Skin epidermis (tissue), 12 donors: ENCODE measurements around the gene PPP3CA.

Experiments used
- H3K27ac ChIP-seq, 21 experiments: fragments of 200-600 bp; sonication (generic) in 11 of 21; one replicate each; pipeline ENCODE4 v1.5.0; 2020; ENCODE audit warnings: mild to moderate bottlenecking in 3 of 21, inconsistent platforms in 2 of 21, moderate library complexity in 2 of 21
- H3K4me3 ChIP-seq, 7 experiments: fragments of 200-600 bp; sonication (generic) in 2 of 7; one replicate each; pipeline ENCODE4 v1.5.0; 2020; ENCODE audit warnings: inconsistent platforms in 2 of 7, mild to moderate bottlenecking in 2 of 7, moderate library complexity in 1 of 7

The PPP3CA gene

GRCh38 chr4:101292214-101292613 lies 55.1 kb downstream of the PPP3CA start:
- Histone ChIP-seq H3K4me3 (no peak overlapping the region), H3K27ac (no peak overlapping the region)

DNA sequence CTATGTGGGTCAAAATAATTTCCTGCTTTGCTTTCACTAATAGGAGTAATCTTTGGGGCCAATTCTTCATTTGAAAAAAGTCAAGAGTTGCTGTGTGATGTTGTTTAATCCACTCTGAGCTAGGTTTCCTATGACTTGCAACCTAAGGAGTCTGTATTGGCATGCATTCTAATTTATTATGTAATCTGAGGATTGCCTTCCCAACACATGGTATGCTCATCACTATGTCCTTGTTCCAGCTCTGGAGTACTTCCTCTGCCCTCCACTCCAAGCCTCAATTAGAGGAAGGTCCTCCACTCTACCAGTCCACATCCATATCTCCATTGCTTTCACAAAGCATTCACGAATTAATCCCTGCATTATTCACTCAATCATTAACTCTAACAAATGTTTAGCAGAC lies 56.1 kb downstream of the PPP3CA start:
- no peak overlapping the region for H3K4me3 ChIP-seq
- no peak overlapping the region for H3K27ac ChIP-seq

DNA sequence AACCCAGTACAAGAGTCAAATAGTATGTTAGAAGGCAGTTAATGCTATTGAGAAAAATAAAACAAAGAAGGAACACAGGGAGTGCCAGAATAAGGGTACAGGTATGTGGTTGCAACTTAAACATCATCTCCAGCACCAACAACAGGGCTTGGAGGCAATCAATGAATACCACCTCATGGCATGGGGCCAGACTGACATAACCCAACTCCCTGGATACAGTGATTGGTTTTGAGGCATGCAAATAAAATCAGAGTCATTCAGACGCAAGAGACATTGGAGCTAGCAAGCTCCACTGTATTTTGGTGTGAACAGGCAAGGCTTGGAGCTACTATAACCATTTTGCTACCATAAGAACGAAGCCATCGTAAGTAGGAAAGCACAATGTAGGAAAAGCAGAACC lies 56.7 kb downstream of the PPP3CA start:
- Histone ChIP-seq H3K4me3 (no peak overlapping the region), H3K27ac (no peak overlapping the region)

DNA sequence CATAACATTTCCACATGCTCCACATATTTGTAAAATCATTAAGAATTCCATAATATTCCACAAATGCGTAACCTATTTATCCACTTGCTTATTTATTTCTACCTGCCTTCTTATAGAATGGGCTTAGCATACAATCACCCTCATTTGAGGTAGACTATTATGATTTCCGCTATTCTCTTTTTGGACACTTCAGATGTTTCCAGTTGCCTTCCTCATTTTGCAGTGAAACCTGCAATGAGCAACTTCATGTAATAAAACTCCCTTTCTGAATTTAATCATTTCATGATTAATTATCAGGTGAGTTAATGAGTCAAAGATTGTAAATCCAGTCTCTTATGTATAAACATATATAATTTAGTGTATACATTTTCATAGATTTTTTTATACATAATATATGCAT lies 58.0 kb downstream of the PPP3CA start:
- H3K4me3 ChIP-seq, result no peak overlapping the region
- H3K27ac ChIP-seq, result no peak overlapping the region

GRCh38 chr4:101288365-101289145 lies 58.8 kb downstream of the PPP3CA start:
- Histone ChIP-seq H3K4me3 (no peak overlapping the region), H3K27ac (no peak overlapping the region)

GRCh38 chr4:101287324-101287723 lies 60.0 kb downstream of the PPP3CA start:
- no peak overlapping the region for H3K27ac ChIP-seq

DNA sequence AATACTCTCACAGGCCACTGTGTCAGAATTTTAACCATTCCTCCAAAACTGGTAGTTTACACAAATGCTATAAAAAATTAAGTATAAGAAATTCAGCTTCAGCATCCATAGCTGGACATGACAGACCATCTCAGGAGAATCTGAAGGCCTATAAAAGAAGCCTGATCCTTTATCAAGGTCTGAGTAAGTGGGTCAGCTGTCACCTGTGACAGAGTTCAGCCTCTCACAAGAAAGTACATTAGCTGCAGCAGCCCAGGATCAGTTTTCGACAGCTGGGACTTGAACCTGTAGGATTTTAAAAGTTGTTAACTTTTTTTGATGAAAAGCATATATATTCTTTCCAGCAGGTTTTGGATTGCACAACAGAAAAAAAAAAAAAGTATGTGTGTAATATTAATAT lies 60.7 kb downstream of the PPP3CA start:
- no peak overlapping the region for H3K4me3 ChIP-seq

More at GRCh38 chr4:101287324-101287723, 60.0 kb downstream of the PPP3CA start:
- no peak overlapping the region for H3K4me3 ChIP-seq

GRCh38 chr4:101285985-101286384 lies 61.3 kb downstream of the PPP3CA start:
- H3K4me3 ChIP-seq, result no peak overlapping the region
- H3K27ac ChIP-seq, result no peak overlapping the region

More for the DNA sequence above, 60.7 kb downstream of the PPP3CA start:
- no peak overlapping the region for H3K27ac ChIP-seq

- Histone ChIP-seq H3K27ac (peak overlapping the region in 2 of 21 experiments; percentile 12 to 28), H3K4me3 (no peak overlapping the region)
Measured at GRCh38 chr4:101284546-101284945, 62.8 kb downstream of the PPP3CA start.

- H3K4me3 ChIP-seq, result no peak overlapping the region
- H3K27ac ChIP-seq, result no peak overlapping the region
Measured at GRCh38 chr4:101283434-101283833, 63.9 kb downstream of the PPP3CA start.

DNA sequence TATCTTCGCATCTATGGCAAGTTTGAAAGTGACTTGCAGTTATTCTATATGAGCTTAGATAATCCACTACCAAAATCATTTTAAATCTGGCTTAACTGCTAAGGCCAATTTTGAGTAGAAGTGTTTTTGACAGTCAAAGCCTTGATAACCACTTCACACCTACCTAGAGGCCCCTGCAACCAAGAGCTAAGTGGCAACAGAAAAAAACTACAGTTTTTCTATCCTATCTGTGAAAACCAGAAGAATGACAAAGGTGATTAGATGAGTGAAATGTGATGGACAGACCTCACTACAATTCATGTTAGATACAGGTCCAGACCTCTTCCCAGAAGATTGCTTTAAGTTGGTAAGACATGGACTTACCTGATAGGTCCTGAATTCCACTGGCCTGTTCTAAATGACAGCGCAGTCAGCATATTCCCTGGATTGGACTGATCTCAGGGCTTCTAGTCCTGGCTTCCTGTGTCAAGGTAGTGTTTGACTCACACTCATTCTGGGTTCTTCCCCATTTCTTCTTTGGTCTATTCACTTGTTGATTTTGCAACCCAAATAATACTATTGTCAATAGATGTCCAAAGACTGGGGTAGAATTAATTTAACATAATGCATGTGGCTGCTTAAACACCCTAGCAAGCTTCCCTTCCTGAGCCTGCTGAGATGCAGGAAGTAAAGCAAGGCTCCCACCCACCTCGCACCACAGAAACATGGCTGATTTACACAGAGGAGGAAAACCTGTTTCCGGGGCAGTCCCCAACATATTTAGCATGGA lies 65.1 kb downstream of the PPP3CA start:
- peak overlapping the region in 2 of 21 experiments; percentile 13 to 40 for H3K27ac ChIP-seq

DNA sequence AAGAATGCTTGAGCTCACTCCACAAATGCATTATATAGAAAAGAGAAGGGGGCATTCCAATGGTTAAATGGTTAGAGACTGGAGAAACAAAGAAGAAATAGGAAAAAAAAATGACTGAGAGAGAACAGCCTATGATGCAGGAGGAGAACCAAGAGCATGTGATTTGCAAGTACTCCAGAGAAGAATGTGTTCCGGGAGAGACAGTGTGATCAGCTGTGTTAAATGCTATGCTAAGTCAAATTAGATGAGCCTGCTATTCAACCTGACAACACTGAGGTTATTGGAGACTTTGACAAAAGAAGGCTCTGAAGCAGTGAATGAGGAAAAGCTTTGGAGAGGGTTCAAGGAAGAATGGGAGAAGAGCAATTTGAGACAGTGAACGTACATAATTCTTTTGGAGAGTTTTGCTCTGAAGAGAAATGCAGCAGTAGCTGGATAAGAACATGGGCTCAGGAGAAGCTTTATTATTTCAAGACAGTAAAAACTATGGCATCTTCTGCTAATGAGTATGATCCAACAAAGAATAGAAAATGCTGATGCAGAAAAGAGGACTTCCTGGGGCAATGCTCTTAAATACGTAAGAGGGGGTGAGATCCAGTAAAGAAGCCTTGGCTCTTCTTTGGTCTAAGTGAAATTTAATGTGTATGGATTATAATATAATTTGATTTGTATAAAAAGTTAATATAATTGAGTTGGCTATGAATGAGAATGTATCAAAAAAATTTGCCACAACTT lies 66.3 kb downstream of the PPP3CA start:
- H3K4me3 ChIP-seq, result no peak overlapping the region
- no peak overlapping the region for H3K27ac ChIP-seq

More for the DNA sequence above, 65.1 kb downstream of the PPP3CA start:
- H3K4me3 ChIP-seq, result no peak overlapping the region

DNA sequence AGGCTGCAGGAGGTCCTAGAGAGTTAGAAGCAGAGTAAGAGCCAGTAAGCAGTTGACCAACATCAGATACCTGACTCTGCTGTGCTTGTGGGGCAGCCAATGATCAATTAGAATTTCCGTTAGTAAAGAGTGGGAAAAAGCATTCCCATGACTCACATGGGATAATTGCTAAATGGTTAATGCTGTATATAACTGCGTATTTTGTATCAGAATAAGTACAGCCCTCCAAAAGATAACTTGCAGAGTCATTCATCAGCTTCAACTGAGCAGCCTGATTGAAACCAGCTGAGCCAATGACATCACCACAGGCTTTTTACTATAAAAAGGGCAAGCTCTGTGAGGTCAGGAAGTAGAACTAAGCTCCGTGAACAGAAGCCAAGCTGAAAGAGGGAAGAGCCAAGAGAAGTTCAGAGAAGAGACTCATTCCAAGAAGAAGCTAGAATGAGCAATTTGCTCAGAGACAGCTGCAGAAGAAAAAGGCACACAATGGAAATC lies 67.9 kb downstream of the PPP3CA start:
- Histone ChIP-seq H3K4me3 (no peak overlapping the region), H3K27ac (peak overlapping the region in 4 of 21 experiments; percentile 1 to 26 (median 16))

GRCh38 chr4:101277671-101278070 lies 69.7 kb downstream of the PPP3CA start:
- no peak overlapping the region for H3K4me3 ChIP-seq

DNA sequence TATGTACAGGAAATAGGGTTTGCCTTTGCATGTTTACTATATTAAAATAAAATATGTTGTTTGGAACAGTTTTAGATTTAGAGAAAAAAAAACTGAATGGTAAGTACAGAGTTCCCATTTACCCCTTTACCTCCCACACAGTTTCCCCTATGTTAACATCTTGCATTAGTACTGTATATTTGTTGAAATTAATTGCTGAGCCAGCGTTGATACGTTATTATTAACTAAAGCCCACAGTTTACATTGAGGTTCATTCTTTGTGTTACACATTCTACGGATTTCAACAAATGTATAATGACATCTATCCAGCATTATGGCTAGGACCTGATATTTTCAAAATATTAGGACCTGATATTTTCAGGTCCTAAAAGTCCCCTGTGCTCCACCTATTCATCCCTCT lies 70.7 kb downstream of the PPP3CA start:
- no peak overlapping the region for H3K4me3 ChIP-seq
- H3K27ac ChIP-seq, result no peak overlapping the region

More at GRCh38 chr4:101277671-101278070, 69.7 kb downstream of the PPP3CA start:
- H3K27ac ChIP-seq, result no peak overlapping the region

GRCh38 chr4:101274888-101275752 lies 72.2 kb downstream of the PPP3CA start:
- no peak overlapping the region for H3K27ac ChIP-seq
- H3K4me3 ChIP-seq, result no peak overlapping the region

DNA sequence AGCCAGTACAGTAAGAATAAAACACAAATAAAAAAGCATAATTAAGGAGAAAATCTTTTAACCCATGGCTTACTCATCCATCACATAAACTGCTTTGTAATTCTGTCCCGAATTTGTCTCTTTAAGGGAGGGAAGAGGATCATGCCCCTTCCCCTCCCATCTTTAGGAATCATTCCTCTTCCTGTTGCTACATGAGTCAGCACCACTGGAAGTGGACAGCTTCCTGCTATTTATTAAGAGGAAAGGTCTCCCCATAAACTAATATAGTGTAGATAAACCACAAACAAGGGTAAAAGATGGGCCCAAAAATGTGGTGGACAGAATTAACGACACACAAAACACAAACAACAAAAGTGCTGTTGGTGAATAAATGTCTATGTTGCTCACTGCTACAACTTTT lies 75.8 kb downstream of the PPP3CA start:
- no peak overlapping the region for H3K27ac ChIP-seq
- H3K4me3 ChIP-seq, result no peak overlapping the region

DNA sequence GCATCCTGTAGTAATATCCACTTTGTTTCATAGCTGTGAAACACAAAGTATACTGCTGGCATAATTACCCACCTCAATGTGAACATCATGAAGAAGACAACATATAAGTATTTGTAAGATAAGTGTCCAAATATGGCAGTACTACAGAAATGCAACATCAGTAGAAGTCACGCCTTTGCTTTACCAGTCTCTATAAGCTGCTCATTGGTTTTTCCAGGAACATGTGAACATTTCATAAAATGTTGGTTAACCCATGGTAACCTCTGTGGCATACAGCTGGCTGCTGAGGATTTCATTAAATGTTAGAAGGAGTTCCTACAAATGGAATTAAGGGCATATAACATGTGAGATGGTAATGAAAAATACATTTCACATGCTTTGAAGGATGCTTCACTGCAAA lies 77.6 kb downstream of the PPP3CA start:
- H3K27ac ChIP-seq, result no peak overlapping the region
- no peak overlapping the region for H3K4me3 ChIP-seq

- H3K27ac ChIP-seq, result no peak overlapping the region
- no peak overlapping the region for H3K4me3 ChIP-seq
Measured at GRCh38 chr4:101265816-101266172, 81.5 kb downstream of the PPP3CA start.
